WTC11 (cell line): ENCODE results near the gene TTC19.

ENCODE experiments used
- ATF2 ChIP-seq: sonication (generic); formaldehyde crosslinking; IDR thresholded peaks from 2 replicates; pipeline ENCODE4 v1.8.1; 2022; ENCODE audit warnings: low read depth, missing genetic modification reagents, borderline replicate concordance
- ELF4 ChIP-seq: sonication (generic); formaldehyde crosslinking; IDR thresholded peaks from 2 replicates; pipeline ENCODE4 v1.8.1; 2022; ENCODE audit warnings: low read depth, mild to moderate bottlenecking, moderate library complexity, missing genetic modification reagents
- ESRRA ChIP-seq: sonication (generic); formaldehyde crosslinking; IDR thresholded peaks from 2 replicates; pipeline ENCODE4 v1.8.1; 2022; ENCODE audit warnings: mild to moderate bottlenecking, missing genetic modification reagents, borderline replicate concordance
- GABPB1 ChIP-seq: sonication (generic); formaldehyde crosslinking; IDR thresholded peaks from 2 replicates; pipeline ENCODE4 v1.8.1; 2023; ENCODE audit warnings: mild to moderate bottlenecking, missing genetic modification reagents
- KAT7 ChIP-seq: sonication (generic); formaldehyde crosslinking; IDR thresholded peaks from 2 replicates; pipeline ENCODE4 v1.8.1; 2023; ENCODE audit warnings: missing genetic modification reagents, mild to moderate bottlenecking, borderline replicate concordance
- SP1 ChIP-seq: sonication (generic); formaldehyde crosslinking; conservative IDR thresholded peaks from 2 replicates; pipeline ENCODE4 v1.8.1; 2022; ENCODE audit warnings: missing genetic modification reagents
- TEAD4 ChIP-seq: sonication (generic); formaldehyde crosslinking; IDR thresholded peaks from 2 replicates; pipeline ENCODE4 v1.8.0; 2022; ENCODE audit warnings: mild to moderate bottlenecking, missing genetic modification reagents
- TF ChIP-seq, protein P1 (sequence below): sonication (generic); formaldehyde crosslinking; IDR thresholded peaks from 2 replicates; pipeline ENCODE4 v1.8.0; 2022; ENCODE audit warnings: mild to moderate bottlenecking, missing genetic modification reagents
- TF ChIP-seq, protein P2 (sequence below): fragments of 200-600 bp; IDR thresholded peaks from 2 replicates; pipeline ENCODE4 v1.8.0; 2022; ENCODE audit warnings: antibody characterized with exemption

GRCh38 chr17:15957206-15957605, 42.4 kb upstream of the TTC19 start:
- TF ChIP-seq, protein P1, sequence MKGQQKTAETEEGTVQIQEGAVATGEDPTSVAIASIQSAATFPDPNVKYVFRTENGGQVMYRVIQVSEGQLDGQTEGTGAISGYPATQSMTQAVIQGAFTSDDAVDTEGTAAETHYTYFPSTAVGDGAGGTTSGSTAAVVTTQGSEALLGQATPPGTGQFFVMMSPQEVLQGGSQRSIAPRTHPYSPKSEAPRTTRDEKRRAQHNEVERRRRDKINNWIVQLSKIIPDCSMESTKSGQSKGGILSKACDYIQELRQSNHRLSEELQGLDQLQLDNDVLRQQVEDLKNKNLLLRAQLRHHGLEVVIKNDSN: no peak
- no peak for TF ChIP-seq SP1 (CRISPR knock-in tag)
- TF ChIP-seq, protein P2, sequence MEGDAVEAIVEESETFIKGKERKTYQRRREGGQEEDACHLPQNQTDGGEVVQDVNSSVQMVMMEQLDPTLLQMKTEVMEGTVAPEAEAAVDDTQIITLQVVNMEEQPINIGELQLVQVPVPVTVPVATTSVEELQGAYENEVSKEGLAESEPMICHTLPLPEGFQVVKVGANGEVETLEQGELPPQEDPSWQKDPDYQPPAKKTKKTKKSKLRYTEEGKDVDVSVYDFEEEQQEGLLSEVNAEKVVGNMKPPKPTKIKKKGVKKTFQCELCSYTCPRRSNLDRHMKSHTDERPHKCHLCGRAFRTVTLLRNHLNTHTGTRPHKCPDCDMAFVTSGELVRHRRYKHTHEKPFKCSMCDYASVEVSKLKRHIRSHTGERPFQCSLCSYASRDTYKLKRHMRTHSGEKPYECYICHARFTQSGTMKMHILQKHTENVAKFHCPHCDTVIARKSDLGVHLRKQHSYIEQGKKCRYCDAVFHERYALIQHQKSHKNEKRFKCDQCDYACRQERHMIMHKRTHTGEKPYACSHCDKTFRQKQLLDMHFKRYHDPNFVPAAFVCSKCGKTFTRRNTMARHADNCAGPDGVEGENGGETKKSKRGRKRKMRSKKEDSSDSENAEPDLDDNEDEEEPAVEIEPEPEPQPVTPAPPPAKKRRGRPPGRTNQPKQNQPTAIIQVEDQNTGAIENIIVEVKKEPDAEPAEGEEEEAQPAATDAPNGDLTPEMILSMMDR: no peak
- no peak for TF ChIP-seq KAT7
- TF ChIP-seq TEAD4 (CRISPR knock-in tag): no peak
- no peak for TF ChIP-seq GABPB1
- no peak for TF ChIP-seq ELF4 (CRISPR knock-in tag)
- no peak for TF ChIP-seq ATF2
- no peak for TF ChIP-seq ESRRA (CRISPR knock-in tag)
